PFSK-1 (cell line): ENCODE measurements around the gene TPCN1.
A peak's percentile ranks its signal among the peaks of the same experiment; 100 is the strongest.

Experiments used
- POLR2AphosphoS5 ChIP-seq: IDR thresholded peaks from 2 replicates; pipeline ENCODE4 v1.6.1; 2012; ENCODE audit warnings: low read depth, mild to moderate bottlenecking, control low read depth, low read length, moderate library complexity
- TF ChIP-seq, protein P1 (sequence below), 2 experiments: IDR thresholded peaks; 2 replicates each; pipeline versions ENCODE4 v1.6.1 to v1.8.0; 2011 to 2012; ENCODE audit warnings: low read depth in 2 of 2, low read length in 2 of 2, control low read depth in 1 of 2, inconsistent platforms in 1 of 2, mild to moderate bottlenecking in 1 of 2, moderate library complexity in 1 of 2; ENCODE audit not compliant: insufficient read depth in 1 of 2

DNA sequence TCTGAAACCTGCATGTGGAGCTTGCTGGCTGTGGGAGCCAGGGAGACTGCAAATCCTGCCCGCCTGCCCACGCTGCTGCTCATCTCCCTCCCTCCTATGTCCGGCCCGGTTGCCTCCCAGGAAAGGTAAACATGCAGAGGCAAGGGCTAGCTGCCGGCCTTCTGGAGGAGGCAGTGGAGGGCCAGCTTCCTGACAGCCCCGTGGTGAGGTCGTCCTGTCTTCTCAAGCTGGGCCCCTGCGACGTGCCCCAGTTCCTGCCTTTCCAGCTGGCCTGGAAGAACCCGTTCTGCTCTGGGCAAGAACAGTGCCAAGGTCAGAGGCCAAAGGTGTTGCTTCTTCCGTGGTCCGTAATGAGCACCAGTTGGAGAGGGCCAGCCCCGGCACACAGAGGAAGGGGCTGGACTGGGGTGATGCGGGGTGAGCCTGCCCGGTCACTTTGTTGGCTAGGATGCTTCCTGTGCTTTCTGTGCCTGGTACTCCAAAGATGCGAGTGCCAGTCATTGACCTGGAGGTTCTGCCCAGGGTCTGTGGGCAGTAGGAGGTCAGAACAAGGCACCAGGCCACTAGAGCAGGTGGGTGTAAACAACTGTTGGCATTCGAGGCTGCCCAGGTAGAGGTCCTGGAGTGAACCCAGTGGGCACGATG, 25.3 kb downstream of the TPCN1 start:
- TF ChIP-seq POLR2AphosphoS5, result no peak
- TF ChIP-seq, protein P1, sequence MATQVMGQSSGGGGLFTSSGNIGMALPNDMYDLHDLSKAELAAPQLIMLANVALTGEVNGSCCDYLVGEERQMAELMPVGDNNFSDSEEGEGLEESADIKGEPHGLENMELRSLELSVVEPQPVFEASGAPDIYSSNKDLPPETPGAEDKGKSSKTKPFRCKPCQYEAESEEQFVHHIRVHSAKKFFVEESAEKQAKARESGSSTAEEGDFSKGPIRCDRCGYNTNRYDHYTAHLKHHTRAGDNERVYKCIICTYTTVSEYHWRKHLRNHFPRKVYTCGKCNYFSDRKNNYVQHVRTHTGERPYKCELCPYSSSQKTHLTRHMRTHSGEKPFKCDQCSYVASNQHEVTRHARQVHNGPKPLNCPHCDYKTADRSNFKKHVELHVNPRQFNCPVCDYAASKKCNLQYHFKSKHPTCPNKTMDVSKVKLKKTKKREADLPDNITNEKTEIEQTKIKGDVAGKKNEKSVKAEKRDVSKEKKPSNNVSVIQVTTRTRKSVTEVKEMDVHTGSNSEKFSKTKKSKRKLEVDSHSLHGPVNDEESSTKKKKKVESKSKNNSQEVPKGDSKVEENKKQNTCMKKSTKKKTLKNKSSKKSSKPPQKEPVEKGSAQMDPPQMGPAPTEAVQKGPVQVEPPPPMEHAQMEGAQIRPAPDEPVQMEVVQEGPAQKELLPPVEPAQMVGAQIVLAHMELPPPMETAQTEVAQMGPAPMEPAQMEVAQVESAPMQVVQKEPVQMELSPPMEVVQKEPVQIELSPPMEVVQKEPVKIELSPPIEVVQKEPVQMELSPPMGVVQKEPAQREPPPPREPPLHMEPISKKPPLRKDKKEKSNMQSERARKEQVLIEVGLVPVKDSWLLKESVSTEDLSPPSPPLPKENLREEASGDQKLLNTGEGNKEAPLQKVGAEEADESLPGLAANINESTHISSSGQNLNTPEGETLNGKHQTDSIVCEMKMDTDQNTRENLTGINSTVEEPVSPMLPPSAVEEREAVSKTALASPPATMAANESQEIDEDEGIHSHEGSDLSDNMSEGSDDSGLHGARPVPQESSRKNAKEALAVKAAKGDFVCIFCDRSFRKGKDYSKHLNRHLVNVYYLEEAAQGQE (IDR thresholded peaks at IDR 0.05; ENCODE audit: insufficient read depth in 1 of 2, low read depth in 2 of 2, low read length in 2 of 2), result 0 out of 4 replicates have a peak, but pooled peaks of 1 of the 2 experiments have one; percentile 39
